ENCODE measurements around the gene ZNF324. TPM values are rescaled to one million over a fixed set of nuclear protein-coding genes. Genes with fewer than 3 reads are reported as not detected.
A peak's percentile ranks its signal among the peaks of the same experiment; 100 is the strongest.

The ZNF324 gene
- total and polyA plus RNA-seq, 2 of the 13 experiments (the other 11 are each of a cell fraction or from before 2014, with no cell fraction given), result 1.1 to 4.7 TPM

GRCh38 chr19:58519355-58520256, 52.7 kb downstream of the ZNF324 start, which contains the start of gene ZBTB45 (continued):
- TF ChIP-seq AHDC1 (CRISPR knock-in tag; IDR thresholded peaks at IDR 0.05; ENCODE audit: borderline replicate concordance) (0 out of 2 replicates have a peak, but pooled peaks have one; percentile 55), ZNF879 (CRISPR knock-in tag; IDR thresholded peaks at IDR 0.05) (peak; percentile 80; the same call in 1 of the 2 replicates), TIGD3 (CRISPR knock-in tag; IDR thresholded peaks at IDR 0.05; ENCODE audit: borderline replicate concordance) (no peak; the same call in 1 of the 2 replicates), ETV6 (CRISPR knock-in tag; conservative IDR thresholded peaks at IDR 0.05) (peak; percentile 92; the same call in 1 of the 2 replicates), KDM2A (CRISPR knock-in tag; IDR thresholded peaks at IDR 0.05; ENCODE audit: borderline replicate concordance, low read depth) (peak; percentile 99), ATAD3A (CRISPR knock-in tag; IDR thresholded peaks at IDR 0.05) (no peak; the same call in 1 of the 2 replicates), ATF1 (CRISPR knock-in tag; IDR thresholded peaks at IDR 0.05) (peak; percentile 76), ZNF766 (CRISPR knock-in tag; IDR thresholded peaks at IDR 0.05; ENCODE audit: borderline replicate concordance) (0 out of 2 replicates have a peak, but pooled peaks have one; percentile 33), ATF5 (CRISPR knock-in tag; IDR thresholded peaks at IDR 0.05; ENCODE audit: low read depth) (no peak), RBAK (CRISPR knock-in tag; IDR thresholded peaks at IDR 0.05) (peak; percentile 47), ZNF616 (CRISPR knock-in tag; IDR thresholded peaks at IDR 0.05; ENCODE audit: low read depth) (peak; percentile 65), ZNF670 (CRISPR knock-in tag; IDR thresholded peaks at IDR 0.05; ENCODE audit: borderline replicate concordance) (peak; percentile 99), HNRNPUL1 (IDR thresholded peaks at IDR 0.05; ENCODE audit: low read depth, low read length) (no peak), JUNB (CRISPR knock-in tag; IDR thresholded peaks at IDR 0.05; ENCODE audit: borderline replicate concordance) (peak; percentile 71; the same call in 1 of the 2 replicates), SP5 (CRISPR knock-in tag; IDR thresholded peaks at IDR 0.05; ENCODE audit: borderline replicate concordance, low read depth) (peak; percentile 57; the same call in 1 of the 2 replicates), MAZ (IDR thresholded peaks at IDR 0.05; ENCODE audit: borderline replicate concordance, low read depth, low read length) (peak; percentile 92; the same call in 1 of the 2 replicates), MAZ (CRISPR knock-in tag; IDR thresholded peaks at IDR 0.05; ENCODE audit: low read depth) (peak; percentile 99)
